IMR-90 (cell line): ENCODE measurements around the gene NOL9.

Source experiments
- BHLHE40 ChIP-seq: fragments of 150-350 bp; IDR thresholded peaks from 2 replicates; pipeline ENCODE4 v1.6.1; 2016; ENCODE audit warnings: mild to moderate bottlenecking, low read depth, low read length
- CHD1 ChIP-seq: IDR thresholded peaks from 2 replicates; pipeline ENCODE4 v1.6.1; 2012; ENCODE audit warnings: low read depth, low read length, improper control_type of control experiment
- MAZ ChIP-seq: IDR thresholded peaks from 2 replicates; pipeline ENCODE4 v1.6.1; 2012; ENCODE audit warnings: low read depth, mild to moderate bottlenecking, low read length, improper control_type of control experiment, moderate library complexity, borderline replicate concordance
- MXI1 ChIP-seq: IDR thresholded peaks from 2 replicates; pipeline ENCODE4 v1.6.1; 2012; ENCODE audit warnings: low read depth, mild to moderate bottlenecking, low read length, moderate library complexity, borderline replicate concordance
- POLR2A ChIP-seq: IDR thresholded peaks from 2 replicates; pipeline ENCODE4 v1.6.1; 2012; ENCODE audit warnings: mild to moderate bottlenecking, low read depth, low read length
- RAD21 ChIP-seq: IDR thresholded peaks from 2 replicates; pipeline ENCODE4 v1.6.1; 2012; ENCODE audit warnings: low read length, improper control_type of control experiment
- RCOR1 ChIP-seq: IDR thresholded peaks from 2 replicates; pipeline ENCODE4 v1.6.1; 2012; ENCODE audit warnings: mild to moderate bottlenecking, low read length, improper control_type of control experiment; ENCODE audit not compliant: insufficient replicate concordance
- SMC3 ChIP-seq: fragments of 150-350 bp; IDR thresholded peaks from 2 replicates; pipeline ENCODE4 v1.6.1; 2016; ENCODE audit warnings: low read depth, mild to moderate bottlenecking, antibody characterized with exemption, low read length, moderate library complexity
- TF ChIP-seq, protein P1 (sequence below): conservative IDR thresholded peaks from 2 replicates; pipeline ENCODE4 v1.5.1; 2012; ENCODE audit warnings: mild to moderate bottlenecking, low read depth, low read length, improper control_type of control experiment
- TF ChIP-seq, protein P2 (sequence below): fragments of 150-350 bp; IDR thresholded peaks from 2 replicates; pipeline ENCODE4 v1.6.1; 2016; ENCODE audit warnings: low read depth, mild to moderate bottlenecking, low read length, moderate library complexity, borderline replicate concordance
- TF ChIP-seq, protein P3 (sequence below): fragments of 150-350 bp; IDR thresholded peaks from 2 replicates; pipeline ENCODE4 v1.6.1; 2017; ENCODE audit warnings: mild to moderate bottlenecking, antibody characterized with exemption, low read length, low read depth

DNA sequence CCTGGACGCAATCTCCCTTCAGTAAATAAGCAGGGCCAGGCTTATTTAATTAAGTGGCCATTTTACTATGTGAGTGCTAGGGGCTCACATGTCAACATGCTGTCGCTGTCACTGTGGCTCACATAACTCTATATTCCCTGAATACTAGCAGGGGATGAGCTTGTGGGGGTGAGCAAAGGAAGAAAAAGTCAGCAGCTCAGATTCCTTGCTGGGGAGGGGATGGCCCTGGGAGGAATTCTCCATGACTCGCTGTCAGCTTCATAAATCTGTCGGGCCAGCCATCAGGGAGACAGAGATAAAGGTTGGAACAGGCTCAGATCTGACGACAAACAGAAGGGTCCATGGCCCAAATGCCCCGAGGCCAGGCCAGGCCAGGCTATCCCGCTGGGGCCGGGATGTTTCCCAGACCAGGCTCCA is 36.9 kb downstream of the NOL9 start:
- TF ChIP-seq, protein P1, sequence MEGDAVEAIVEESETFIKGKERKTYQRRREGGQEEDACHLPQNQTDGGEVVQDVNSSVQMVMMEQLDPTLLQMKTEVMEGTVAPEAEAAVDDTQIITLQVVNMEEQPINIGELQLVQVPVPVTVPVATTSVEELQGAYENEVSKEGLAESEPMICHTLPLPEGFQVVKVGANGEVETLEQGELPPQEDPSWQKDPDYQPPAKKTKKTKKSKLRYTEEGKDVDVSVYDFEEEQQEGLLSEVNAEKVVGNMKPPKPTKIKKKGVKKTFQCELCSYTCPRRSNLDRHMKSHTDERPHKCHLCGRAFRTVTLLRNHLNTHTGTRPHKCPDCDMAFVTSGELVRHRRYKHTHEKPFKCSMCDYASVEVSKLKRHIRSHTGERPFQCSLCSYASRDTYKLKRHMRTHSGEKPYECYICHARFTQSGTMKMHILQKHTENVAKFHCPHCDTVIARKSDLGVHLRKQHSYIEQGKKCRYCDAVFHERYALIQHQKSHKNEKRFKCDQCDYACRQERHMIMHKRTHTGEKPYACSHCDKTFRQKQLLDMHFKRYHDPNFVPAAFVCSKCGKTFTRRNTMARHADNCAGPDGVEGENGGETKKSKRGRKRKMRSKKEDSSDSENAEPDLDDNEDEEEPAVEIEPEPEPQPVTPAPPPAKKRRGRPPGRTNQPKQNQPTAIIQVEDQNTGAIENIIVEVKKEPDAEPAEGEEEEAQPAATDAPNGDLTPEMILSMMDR: no peak
- no peak for TF ChIP-seq POLR2A
- TF ChIP-seq BHLHE40: no peak
- TF ChIP-seq RCOR1: no peak
- no peak for TF ChIP-seq CHD1
- TF ChIP-seq MXI1: no peak
- TF ChIP-seq, protein P2, sequence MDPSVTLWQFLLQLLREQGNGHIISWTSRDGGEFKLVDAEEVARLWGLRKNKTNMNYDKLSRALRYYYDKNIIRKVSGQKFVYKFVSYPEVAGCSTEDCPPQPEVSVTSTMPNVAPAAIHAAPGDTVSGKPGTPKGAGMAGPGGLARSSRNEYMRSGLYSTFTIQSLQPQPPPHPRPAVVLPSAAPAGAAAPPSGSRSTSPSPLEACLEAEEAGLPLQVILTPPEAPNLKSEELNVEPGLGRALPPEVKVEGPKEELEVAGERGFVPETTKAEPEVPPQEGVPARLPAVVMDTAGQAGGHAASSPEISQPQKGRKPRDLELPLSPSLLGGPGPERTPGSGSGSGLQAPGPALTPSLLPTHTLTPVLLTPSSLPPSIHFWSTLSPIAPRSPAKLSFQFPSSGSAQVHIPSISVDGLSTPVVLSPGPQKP: no peak
- TF ChIP-seq SMC3: no peak
- TF ChIP-seq, protein P3, sequence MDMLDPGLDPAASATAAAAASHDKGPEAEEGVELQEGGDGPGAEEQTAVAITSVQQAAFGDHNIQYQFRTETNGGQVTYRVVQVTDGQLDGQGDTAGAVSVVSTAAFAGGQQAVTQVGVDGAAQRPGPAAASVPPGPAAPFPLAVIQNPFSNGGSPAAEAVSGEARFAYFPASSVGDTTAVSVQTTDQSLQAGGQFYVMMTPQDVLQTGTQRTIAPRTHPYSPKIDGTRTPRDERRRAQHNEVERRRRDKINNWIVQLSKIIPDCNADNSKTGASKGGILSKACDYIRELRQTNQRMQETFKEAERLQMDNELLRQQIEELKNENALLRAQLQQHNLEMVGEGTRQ: no peak
- TF ChIP-seq RAD21: no peak
- no peak for TF ChIP-seq MAZ
